GM20431 (cell line): ENCODE data around the gene TMEM204.

Source experiments
- in situ Hi-C: fragments of 300-500 bp; cut with MseI, MboI; formaldehyde crosslinking; loops from one replicate; pipeline ENCODE4 v1.15.0; 2020; ENCODE audit warnings: low sequenced_read_pairs; ENCODE audit not compliant: unreplicated experiment

Gene TMEM204

GRCh38 chr16:1514507-1514906 lies 19.0 kb upstream of the TMEM204 start:
- in situ Hi-C loops: no loop called here

- in situ Hi-C loops: no loop called here
Observed at GRCh38 chr16:1518626-1519135, 14.8 kb upstream of the TMEM204 start.

GRCh38 chr16:1519831-1520230 lies 13.6 kb upstream of the TMEM204 start:
- in situ Hi-C loops: no loop called here

- in situ Hi-C loops: no loop called here
Observed at GRCh38 chr16:1520461-1520860, 13.0 kb upstream of the TMEM204 start.

- in situ Hi-C loops: no loop called here
Observed at GRCh38 chr16:1523581-1524245, 9.8 kb upstream of the TMEM204 start.

GRCh38 chr16:1524366-1524765 lies 9.1 kb upstream of the TMEM204 start:
- in situ Hi-C loops: no loop called here

- in situ Hi-C loops: no loop called here
Observed at GRCh38 chr16:1525871-1526607, 7.4 kb upstream of the TMEM204 start.

- in situ Hi-C loops: no loop called here
Observed at GRCh38 chr16:1526608-1527555, 6.6 kb upstream of the TMEM204 start.

- in situ Hi-C loops: no loop called here
Observed at GRCh38 chr16:1527836-1528811, 5.3 kb upstream of the TMEM204 start.

GRCh38 chr16:1528921-1529537 lies 4.4 kb upstream of the TMEM204 start:
- in situ Hi-C loops: no loop called here

GRCh38 chr16:1530349-1530882 lies 3.0 kb upstream of the TMEM204 start:
- in situ Hi-C loops: no loop called here

- in situ Hi-C loops: no loop called here
Observed at GRCh38 chr16:1530883-1531637, 2.4 kb upstream of the TMEM204 start.

GRCh38 chr16:1531638-1531910 lies 1.9 kb upstream of the TMEM204 start:
- in situ Hi-C loops: no loop called here

GRCh38 chr16:1532081-1532760 lies 1.2 kb upstream of the TMEM204 start:
- in situ Hi-C loops: no loop called here

- in situ Hi-C loops: no loop called here
Observed at GRCh38 chr16:1532771-1533170, 695 bp upstream of the TMEM204 start.

GRCh38 chr16:1534021-1535020 lies 855 bp downstream of the TMEM204 start:
- in situ Hi-C loops: no loop called here
